ENCODE measurements around the gene DNAJC3. TPM values are rescaled to one million over a fixed set of nuclear protein-coding genes. Genes with fewer than 3 reads are reported as not detected.

Gene DNAJC3
- polyA plus RNA-seq, 1 donor = 15.8 TPM

Other genes with a start within 250 kb of the DNAJC3 start
- gene CLDN10, start 124.4 kb upstream of the DNAJC3 start, polyA plus RNA-seq (ENCODE audit: insufficient read length) = 16.6 TPM
- 26.7 TPM for gene DZIP1, start 32.4 kb upstream of the DNAJC3 start, polyA plus RNA-seq (ENCODE audit: insufficient read length)